ENCODE measurements around the gene PIP5K1B. TPM values are rescaled to one million over a fixed set of nuclear protein-coding genes. Genes with fewer than 3 reads are reported as not detected.

The PIP5K1B gene
- total RNA-seq, 1 experiment from 2014 or later: 2.5 TPM

GRCh38 chr9:69004836-69005235 is 299.8 kb downstream of the PIP5K1B start:
- H3K4me1 Mint-ChIP-seq: peaks cover 0 to under 1% of the 10 kb centered on the region in 2 experiments; a peak in 1 of 4 replicates
- no peak overlapping the region for H2BK120ac ChIP-seq (ENCODE audit: low read depth, low read length, poor library complexity, severe bottlenecking)
- H3K36me3 Mint-ChIP-seq (ENCODE audit: insufficient read depth in 1 of 3, low read depth in 3 of 3): no peaks in the 10 kb centered on the region
- H3K27ac Mint-ChIP-seq: no peak overlapping the region
- H3K4me3 Mint-ChIP-seq: no peak overlapping the region
- TF ChIP-seq CTCF (conservative IDR thresholded peaks at IDR 0.05): no peak
- no peak overlapping the region for H2BK12ac ChIP-seq (ENCODE audit: insufficient read length, low read depth, low read length)
- H3T11ph ChIP-seq (ENCODE audit: low read length): no peak overlapping the region
- no peak overlapping the region for H2BK15ac ChIP-seq (ENCODE audit: low read depth, low read length)
- H3K27me3 ChIP-seq (ENCODE audit: insufficient read depth, low read length): no peaks in the 10 kb centered on the region
- H3K18ac ChIP-seq (ENCODE audit: insufficient read length, low read depth, low read length): no peak overlapping the region
- no peak overlapping the region for H3K27ac ChIP-seq (ENCODE audit: insufficient read length, low read depth, low read length)
- H3K14ac ChIP-seq (ENCODE audit: insufficient read depth, low read length): no peak overlapping the region
- H3K23ac ChIP-seq (ENCODE audit: insufficient read length, low read depth, low read length): no peak overlapping the region
- H4K91ac ChIP-seq (ENCODE audit: insufficient read length, low read depth, low read length): no peak overlapping the region
- H3K9ac ChIP-seq (ENCODE audit: extremely low read depth, insufficient read length, low read length): no peak overlapping the region
- H2AFZ ChIP-seq (ENCODE audit: low read length): no peak overlapping the region
- H3K23me2 ChIP-seq (ENCODE audit: insufficient read length, low read depth, low read length, poor library complexity, severe bottlenecking): no peaks in the 10 kb centered on the region
- H3K56ac ChIP-seq (ENCODE audit: insufficient read length, low read depth, low read length): no peak overlapping the region
- no peak overlapping the region for H4K5ac ChIP-seq (ENCODE audit: insufficient read length, low read depth, low read length)
- H3K4ac ChIP-seq (ENCODE audit: low read depth, low read length): no peak overlapping the region
- H3K79me2 ChIP-seq (ENCODE audit: insufficient read depth, low read length): no peaks in the 10 kb centered on the region
- no peaks in the 10 kb centered on the region for H3K79me1 ChIP-seq (ENCODE audit: insufficient read depth, low read depth, low read length, poor library complexity, severe bottlenecking)
- DNase-seq: no peak
- no peaks in the 10 kb centered on the region for H3K4me1 ChIP-seq (ENCODE audit: insufficient read depth, low read length)
- H3K9me3 Mint-ChIP-seq: no peaks in the 10 kb centered on the region
- H4K8ac ChIP-seq (replicated peaks; ENCODE audit: insufficient read length, low read depth, low read length): no peak overlapping the region
- WGBS (ENCODE audit: extremely low coverage, insufficient read length, low lambda C conversion rate): no CpG with 5 or more reads among the region's 2 CpGs
- no peaks in the 10 kb centered on the region for H4K20me1 ChIP-seq (ENCODE audit: control insufficient read depth, insufficient read depth, insufficient read length)
- no peaks in the 10 kb centered on the region for H3K27me3 Mint-ChIP-seq (ENCODE audit: low read depth)
- H3K4me2 ChIP-seq (ENCODE audit: insufficient read depth, insufficient read length, low read length): no peak overlapping the region
- H2BK5ac ChIP-seq (ENCODE audit: insufficient read length, low read length): no peak overlapping the region
- H2BK20ac ChIP-seq (ENCODE audit: low read depth, low read length, poor library complexity, severe bottlenecking): no peak overlapping the region
- no peaks in the 10 kb centered on the region for H3K9me3 ChIP-seq (ENCODE audit: control insufficient read depth, low read depth, low read length)
- no peak overlapping the region for H2AK5ac ChIP-seq (ENCODE audit: insufficient read length, low read length)
